ENCODE results near the gene ZCCHC14.

DNA sequence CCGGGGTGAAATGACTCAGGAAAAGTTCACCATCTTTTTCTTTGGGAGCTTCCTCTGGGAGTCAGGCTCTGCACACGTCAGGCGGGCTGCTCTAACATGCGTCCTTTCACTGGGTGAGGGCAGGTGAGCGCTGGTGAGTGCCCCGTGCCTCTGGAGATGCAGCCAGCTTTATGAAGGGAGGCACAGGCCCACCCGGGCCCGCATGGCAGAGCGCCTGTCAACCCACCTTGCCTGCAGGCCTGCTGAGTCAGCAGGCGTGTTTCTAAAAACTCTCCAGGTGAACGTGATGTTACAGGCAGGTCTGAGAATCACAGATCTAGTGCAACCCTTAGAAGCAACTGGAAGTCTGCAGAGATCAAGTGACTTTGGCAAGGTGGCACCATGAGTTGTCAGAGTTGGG lies 82.3 kb downstream of the ZCCHC14 start:
- TF ChIP-seq EZH2phosphoT487 (IDR thresholded peaks at IDR 0.05; ENCODE audit: insufficient read depth, low read depth) = no peak
- TF ChIP-seq EZH2 (IDR thresholded peaks at IDR 0.05; ENCODE audit: insufficient read depth, poor library complexity, severe bottlenecking) = no peak
